SU-DHL-6 (cell line): ENCODE data around the gene ANO2.

ENCODE experiments used
- EZH2phosphoT487 ChIP-seq: fragments of 200-600 bp; sonication (generic), shearing (Covaris generic); conservative IDR thresholded peaks from 2 replicates; pipeline ENCODE4 v1.6.1; 2018; ENCODE audit warnings: mild to moderate bottlenecking, antibody characterized with exemption, low read length, moderate library complexity, mixed read lengths
- TF ChIP-seq, protein P1 (sequence below): fragments of 200-600 bp; sonication (generic); IDR thresholded peaks from one replicate; pipeline ENCODE4 v1.5.1; 2017; ENCODE audit warnings: antibody characterized with exemption, mild to moderate bottlenecking, low read length, moderate library complexity; ENCODE audit not compliant: insufficient read depth, poor library complexity, severe bottlenecking

DNA sequence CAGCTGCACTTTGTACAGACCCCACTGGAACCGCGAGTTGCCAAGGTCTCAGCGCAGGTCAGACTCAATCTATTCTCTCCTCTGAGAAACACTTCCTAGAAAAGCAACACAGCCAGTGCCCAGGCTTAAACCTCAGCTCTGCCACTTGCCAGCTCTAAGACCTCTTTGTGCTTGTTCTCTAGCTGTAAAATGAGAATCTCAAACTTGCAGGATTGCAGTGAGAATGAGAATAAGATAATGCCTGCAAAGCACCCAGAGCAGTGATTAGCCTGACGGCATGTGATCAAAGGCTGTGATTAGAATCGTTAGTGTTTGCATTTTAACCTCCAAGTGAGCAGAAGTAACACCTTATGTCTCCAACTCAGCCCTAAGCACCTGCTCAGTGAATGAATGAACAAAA is 21.3 kb downstream of the ANO2 start:
- no peak for TF ChIP-seq EZH2phosphoT487
- TF ChIP-seq, protein P1, sequence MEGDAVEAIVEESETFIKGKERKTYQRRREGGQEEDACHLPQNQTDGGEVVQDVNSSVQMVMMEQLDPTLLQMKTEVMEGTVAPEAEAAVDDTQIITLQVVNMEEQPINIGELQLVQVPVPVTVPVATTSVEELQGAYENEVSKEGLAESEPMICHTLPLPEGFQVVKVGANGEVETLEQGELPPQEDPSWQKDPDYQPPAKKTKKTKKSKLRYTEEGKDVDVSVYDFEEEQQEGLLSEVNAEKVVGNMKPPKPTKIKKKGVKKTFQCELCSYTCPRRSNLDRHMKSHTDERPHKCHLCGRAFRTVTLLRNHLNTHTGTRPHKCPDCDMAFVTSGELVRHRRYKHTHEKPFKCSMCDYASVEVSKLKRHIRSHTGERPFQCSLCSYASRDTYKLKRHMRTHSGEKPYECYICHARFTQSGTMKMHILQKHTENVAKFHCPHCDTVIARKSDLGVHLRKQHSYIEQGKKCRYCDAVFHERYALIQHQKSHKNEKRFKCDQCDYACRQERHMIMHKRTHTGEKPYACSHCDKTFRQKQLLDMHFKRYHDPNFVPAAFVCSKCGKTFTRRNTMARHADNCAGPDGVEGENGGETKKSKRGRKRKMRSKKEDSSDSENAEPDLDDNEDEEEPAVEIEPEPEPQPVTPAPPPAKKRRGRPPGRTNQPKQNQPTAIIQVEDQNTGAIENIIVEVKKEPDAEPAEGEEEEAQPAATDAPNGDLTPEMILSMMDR = no peak
